OCI-LY3 (cell line): ENCODE results near the gene ATP2B3.

Experiments
- H2AFZ ChIP-seq: fragments of 200-600, 300-600 bp; shearing (Covaris generic); 2 replicates; pipeline ENCODE4 v1.6.0; 2014; ENCODE audit warnings: antibody characterized with exemption, low read depth, low read length
- H3K27ac ChIP-seq: fragments of 200-600, 300-600 bp; sonication (generic); 2 replicates; pipeline ENCODE4 v1.5.1; 2014; ENCODE audit warnings: mild to moderate bottlenecking, low read length, moderate library complexity, mixed read lengths
- H3K27me3 ChIP-seq: fragments of 200-600, 300-600 bp; sonication (generic); 2 replicates; pipeline ENCODE4 v1.6.1; 2014; ENCODE audit warnings: low read depth, low read length, mixed read lengths
- H3K36me3 ChIP-seq: fragments of 200-600, 300-600 bp; sonication (generic); replicated peaks from 2 replicates; pipeline ENCODE3; 2014; ENCODE audit warnings: low read depth, low read length, mixed read lengths
- H3K4me1 ChIP-seq: fragments of 300-600, 200-600 bp; sonication (generic); 2 replicates; pipeline ENCODE4 v1.6.1; 2014; ENCODE audit warnings: low read length, mixed read lengths
- H3K4me2 ChIP-seq: fragments of 200-600, 300-600 bp; sonication (generic); 2 replicates; pipeline ENCODE4 v1.6.1; 2014; ENCODE audit warnings: low read length, mixed read lengths
- H3K4me3 ChIP-seq: fragments of 300-600, 200-600 bp; sonication (generic); 2 replicates; pipeline ENCODE4 v1.5.1; 2014; ENCODE audit warnings: antibody characterized with exemption, mild to moderate bottlenecking, low read length, moderate library complexity
- H3K79me2 ChIP-seq: fragments of 300-600, 200-600 bp; shearing (Covaris generic); 2 replicates; pipeline ENCODE4 v1.6.1; 2014; ENCODE audit warnings: mild to moderate bottlenecking, low read length, mixed read lengths
- H3K9ac ChIP-seq: fragments of 300-600, 200-600 bp; shearing (Covaris generic); 2 replicates; pipeline ENCODE4 v1.6.0; 2014; ENCODE audit warnings: mild to moderate bottlenecking, low read length, moderate library complexity
- H3K9me3 ChIP-seq: fragments of 200-600, 300-600 bp; shearing (Covaris generic); 2 replicates; pipeline ENCODE4 v1.6.1; 2014; ENCODE audit warnings: low read length, mixed read lengths; ENCODE audit not compliant: insufficient read depth
- H4K20me1 ChIP-seq: fragments of 200-600, 300-600 bp; sonication (generic); 2 replicates; pipeline ENCODE4 v1.6.1; 2016; ENCODE audit warnings: low read length, mixed read lengths; ENCODE audit not compliant: insufficient read depth
- CTCF ChIP-seq: fragments of 200-600, 300-600 bp; sonication (generic); IDR thresholded peaks from 2 replicates; pipeline ENCODE4 v1.5.1; 2014; ENCODE audit warnings: antibody characterized with exemption, low read length, low read depth
- EZH2phosphoT487 ChIP-seq: fragments of 200-600 bp; shearing (Covaris generic); IDR thresholded peaks from 2 replicates; pipeline ENCODE4 v1.6.1; 2018; ENCODE audit warnings: antibody characterized with exemption, mixed run types, low read depth

Gene ATP2B3

DNA sequence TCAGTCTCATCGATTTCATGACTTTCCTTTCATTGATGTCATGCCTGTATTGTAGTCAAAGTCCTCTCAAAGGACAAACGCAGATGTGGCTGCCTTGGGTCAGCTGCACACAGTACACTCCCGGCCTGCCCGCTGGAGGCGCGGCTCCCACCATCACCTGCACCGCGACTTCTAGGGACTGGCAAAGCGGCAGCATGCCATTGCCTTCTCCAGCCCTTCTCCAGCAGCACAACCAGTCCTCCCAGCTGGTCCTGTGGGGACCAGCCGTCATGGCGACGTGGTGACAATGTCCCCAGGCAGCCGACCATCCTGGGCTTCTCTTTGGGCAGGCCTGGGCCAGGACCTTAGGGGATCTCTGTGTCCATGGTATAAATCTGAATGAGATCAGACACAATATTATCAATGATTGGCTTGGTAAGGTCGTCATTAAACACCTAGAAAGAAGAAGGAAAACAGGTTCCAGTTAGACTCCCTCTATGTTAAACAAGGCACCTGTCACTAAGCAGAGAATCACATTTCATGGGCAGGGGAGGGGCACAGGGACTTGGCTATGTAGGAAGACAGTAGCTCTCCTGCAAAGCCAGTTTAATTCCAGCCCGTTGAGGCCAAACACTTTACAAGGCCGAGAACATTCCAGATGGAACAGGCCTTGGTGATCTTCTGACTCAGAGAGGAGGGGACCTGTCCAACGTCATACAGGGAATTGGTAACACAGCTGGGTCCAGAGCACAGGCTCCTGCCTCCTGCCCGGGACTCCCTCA is 70.8 kb downstream of the ATP2B3 start:
- no peak overlapping the region for H3K27ac ChIP-seq
- no peaks in the 10 kb centered on the region for H4K20me1 ChIP-seq
- H3K9ac ChIP-seq, result no peak overlapping the region
- no peaks in the 10 kb centered on the region for H3K9me3 ChIP-seq
- H3K4me1 ChIP-seq, result peaks cover 5% of the 10 kb centered on the region
- no peaks in the 10 kb centered on the region for H3K79me2 ChIP-seq
- TF ChIP-seq EZH2phosphoT487 (no peak), CTCF (no peak)
- no peaks in the 10 kb centered on the region for H3K27me3 ChIP-seq
- no peak overlapping the region for H2AFZ ChIP-seq
- H3K4me2 ChIP-seq, result no peak overlapping the region
- H3K4me3 ChIP-seq, result no peak overlapping the region
- H3K36me3 ChIP-seq, result no peaks in the 10 kb centered on the region

DNA sequence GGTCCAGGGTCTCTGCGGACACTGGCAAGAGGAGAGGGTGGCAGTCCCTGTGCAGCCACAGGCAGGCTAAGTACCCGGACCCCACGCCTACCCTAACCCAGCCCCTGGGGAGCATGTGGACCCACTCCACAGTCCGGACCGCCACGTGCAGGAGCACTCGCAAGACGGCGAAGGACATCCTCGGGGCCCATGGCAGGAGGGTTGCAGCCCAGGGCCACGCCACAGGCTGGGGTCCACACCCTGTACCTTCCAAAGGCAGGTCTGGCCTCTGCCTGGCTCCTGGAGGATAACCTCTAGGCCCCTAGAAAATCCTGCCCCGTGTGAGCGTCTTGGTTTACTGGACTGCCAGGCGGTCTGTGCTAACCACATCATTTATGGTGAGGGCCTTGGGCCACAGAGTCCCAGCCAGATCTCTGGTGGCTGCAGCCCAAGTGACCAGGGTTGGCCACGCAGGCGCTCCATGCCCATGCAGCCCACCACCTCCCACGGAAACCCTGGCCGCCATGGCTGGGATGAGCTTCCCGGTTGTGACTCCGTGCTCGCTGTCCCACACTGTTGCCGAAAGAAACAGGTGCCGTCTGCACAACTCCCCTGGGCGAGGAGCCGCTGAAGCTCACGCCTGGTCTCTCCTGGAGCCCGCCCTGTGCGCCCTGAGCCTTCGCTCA is 71.5 kb downstream of the ATP2B3 start:
- H3K4me3 ChIP-seq, result no peak overlapping the region
- no peaks in the 10 kb centered on the region for H4K20me1 ChIP-seq
- no peak overlapping the region for H3K4me2 ChIP-seq
- H3K9ac ChIP-seq, result no peak overlapping the region
- no peaks in the 10 kb centered on the region for H3K79me2 ChIP-seq
- H2AFZ ChIP-seq, result no peak overlapping the region
- no peaks in the 10 kb centered on the region for H3K9me3 ChIP-seq
- H3K4me1 ChIP-seq, result no peaks in the 10 kb centered on the region
- no peak overlapping the region for H3K27ac ChIP-seq
- no peaks in the 10 kb centered on the region for H3K36me3 ChIP-seq
- TF ChIP-seq CTCF (no peak), EZH2phosphoT487 (no peak)
- no peaks in the 10 kb centered on the region for H3K27me3 ChIP-seq

DNA sequence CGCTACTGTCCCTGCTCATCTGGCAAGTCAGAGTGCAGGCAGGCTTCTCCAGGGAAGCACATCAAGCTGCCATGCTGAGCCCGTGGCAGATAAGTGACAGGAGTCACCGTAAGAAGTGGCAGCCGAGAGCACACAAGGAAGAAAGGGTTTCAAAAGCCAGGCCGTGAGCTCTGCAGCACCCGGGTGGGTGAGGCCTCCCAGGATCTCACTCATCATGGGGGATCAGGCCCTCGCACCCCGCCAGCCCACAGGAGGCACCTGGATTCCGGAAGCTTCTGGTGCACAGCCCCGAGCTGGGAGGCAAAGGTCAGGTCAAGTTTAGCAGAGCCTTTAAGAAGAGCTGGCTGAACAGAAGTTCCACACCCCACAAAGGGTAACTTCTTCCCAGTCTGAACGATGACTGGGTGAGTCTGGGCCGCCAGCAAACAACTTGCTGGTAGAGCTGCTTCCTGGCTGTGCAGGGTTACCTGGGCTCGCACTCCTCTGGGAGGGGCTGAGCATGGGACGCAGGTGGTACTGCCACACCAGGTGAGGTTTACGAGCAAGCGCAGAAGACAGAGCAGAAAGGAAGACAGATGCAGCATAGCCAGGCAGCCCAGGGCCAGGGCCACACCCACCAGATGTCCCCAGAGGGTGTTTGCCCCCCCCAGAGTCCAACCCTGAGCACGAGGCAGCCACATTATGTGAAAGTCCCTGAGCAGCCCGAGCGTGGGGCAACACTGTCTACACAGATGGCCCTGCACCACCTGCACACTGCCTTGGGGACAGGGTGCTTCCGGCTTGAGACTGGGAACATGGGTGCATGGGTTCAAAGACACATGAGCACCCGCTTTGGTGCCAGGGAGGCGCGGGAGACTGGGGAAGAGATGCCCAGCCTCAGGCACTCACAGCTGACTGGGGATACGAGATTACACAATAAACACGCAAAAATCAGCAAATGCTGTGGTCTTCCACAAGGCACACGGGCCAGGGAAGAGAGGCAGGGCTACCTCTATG is 73.8 kb downstream of the ATP2B3 start:
- Histone ChIP-seq H2AFZ (no peak overlapping the region), H3K9ac (no peak overlapping the region), H3K79me2 (peaks cover 3% of the 10 kb centered on the region; the same call in 1 of the 2 replicates), H3K27me3 (no peaks in the 10 kb centered on the region), H3K27ac (no peak overlapping the region), H4K20me1 (no peaks in the 10 kb centered on the region), H3K36me3 (no peaks in the 10 kb centered on the region), H3K4me1 (no peaks in the 10 kb centered on the region), H3K4me2 (no peak overlapping the region), H3K4me3 (no peak overlapping the region), H3K9me3 (no peaks in the 10 kb centered on the region)
- TF ChIP-seq EZH2phosphoT487, result no peak
- TF ChIP-seq CTCF, result no peak
